ENCODE data around the gene ARID1A.
A peak's percentile ranks its signal among the peaks of the same experiment; 100 is the strongest.

Gene ARID1A

DNA sequence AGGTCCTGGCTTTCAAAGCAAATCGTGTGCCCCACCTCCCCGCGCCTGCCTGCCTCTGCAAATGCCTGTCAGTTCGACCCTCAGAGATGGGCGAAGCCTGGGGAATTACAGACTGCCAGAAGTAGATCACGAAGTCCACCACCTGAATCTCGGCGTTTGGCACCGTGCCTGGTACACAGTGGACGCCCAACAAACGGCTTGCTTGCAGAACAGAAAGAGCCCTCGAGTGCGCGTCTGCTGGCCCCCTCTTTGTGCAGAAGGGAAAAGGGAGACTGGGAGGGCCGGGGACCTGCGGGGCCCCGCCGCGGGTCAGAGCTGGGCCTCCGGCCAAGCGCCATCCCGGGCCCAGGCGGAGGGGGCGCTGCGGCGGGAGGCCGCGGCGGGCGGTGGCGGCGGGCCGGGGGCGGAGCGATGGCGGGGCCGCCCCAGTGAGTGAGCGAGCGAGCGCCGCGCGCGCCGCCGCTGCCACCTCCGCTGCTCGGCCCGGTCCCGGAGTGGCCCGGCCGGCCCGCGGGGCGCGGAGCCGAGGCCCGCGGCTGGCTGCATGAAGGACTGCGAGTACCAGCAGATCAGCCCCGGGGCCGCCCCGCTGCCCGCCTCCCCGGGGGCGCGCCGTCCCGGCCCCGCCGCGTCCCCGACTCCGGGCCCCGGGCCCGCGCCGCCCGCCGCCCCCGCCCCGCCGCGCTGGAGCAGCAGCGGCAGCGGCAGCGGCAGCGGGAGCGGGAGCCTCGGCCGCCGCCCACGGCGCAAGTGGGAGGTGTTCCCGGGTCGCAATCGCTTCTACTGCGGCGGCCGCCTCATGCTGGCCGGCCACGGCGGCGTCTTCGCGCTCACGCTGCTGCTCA lies 130.7 kb downstream of the ARID1A start, which contains the start of gene ZDHHC18:
ZDHHC18 (plus strand) TSS at position 428 of the 845 bp plus-strand sequence; CDS start at position 545, 117 bp downstream.
- peak in 1 of 2 donors; percentile 53 for DNase-seq (ENCODE audit: low read depth in 2 of 2)

DNA sequence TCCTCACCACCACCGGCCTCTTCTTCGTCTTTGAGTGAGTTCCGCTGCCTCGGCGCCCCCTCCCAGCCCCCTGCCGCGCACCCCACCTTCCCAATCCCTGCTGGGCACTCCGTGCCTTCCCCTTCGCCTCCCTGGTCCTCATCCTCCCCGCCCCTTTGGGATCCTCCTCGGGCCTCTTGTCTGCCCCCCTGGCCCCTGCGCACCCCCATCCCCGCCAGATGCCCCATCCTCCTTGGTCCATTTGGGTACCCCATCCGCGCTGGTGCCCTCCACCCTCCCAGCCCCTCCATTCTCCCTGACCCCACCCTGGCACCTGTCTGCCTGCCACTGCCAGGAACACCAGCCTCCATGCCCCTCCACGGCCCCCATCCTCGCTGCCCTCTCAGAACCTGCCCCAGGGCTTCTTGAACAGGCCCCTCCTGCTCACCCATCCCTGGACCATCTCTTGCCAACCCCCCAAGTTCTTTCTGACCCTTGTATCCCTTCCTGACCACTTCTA lies 131.3 kb downstream of the ARID1A start:
- no peak for DNase-seq (ENCODE audit: low read depth in 2 of 2)

DNA sequence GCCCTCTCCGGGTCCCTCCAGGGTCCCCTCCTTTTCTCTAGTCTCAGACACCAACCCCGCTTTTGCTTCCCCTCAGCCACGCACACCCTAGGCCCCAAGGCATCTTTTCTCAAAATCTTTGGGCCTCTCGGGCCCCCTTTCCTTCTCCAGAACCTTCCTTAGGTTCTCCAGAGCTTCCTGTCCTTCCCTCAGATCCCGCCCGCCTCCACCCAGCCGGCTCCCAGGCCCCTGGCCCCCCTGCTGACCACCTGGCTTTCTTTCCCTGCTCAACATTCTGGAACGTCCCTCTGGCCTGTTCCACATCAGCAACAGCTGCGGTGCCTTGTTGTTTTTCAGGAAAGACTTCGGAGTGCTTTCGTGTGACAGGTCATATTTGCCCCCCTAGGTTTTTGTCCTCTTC lies 131.8 kb downstream of the ARID1A start:
- no peak for DNase-seq (ENCODE audit: low read depth in 2 of 2)

DNA sequence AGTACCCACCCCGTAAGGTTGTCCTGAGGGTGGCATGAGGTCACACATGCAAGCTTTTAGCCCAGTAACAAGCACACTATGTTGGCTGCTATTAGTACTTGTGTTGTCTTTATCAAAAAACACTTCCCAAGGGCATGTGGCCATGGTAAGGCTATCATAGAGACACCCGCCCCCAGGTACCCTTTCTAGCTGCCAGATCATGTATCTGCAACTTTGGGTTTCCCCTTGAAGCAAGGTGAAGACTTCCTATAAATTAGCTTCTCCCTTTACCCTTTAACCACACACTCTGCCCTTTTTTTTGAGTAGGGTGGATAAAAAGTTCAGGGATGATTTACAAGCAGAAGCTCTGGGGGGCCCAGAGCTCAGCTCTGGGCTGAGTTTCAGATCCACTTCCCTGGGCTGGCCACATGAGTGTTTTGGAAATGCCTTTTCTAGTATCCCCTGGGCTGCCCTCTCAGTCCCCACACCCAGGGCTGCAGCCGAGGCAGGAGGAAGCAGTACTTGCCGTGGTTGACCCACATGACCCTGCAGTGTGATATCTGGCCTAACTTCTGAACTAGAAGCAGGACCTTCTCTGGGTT lies 132.7 kb downstream of the ARID1A start:
- DNase-seq (ENCODE audit: low read depth in 2 of 2), result no peak

DNA sequence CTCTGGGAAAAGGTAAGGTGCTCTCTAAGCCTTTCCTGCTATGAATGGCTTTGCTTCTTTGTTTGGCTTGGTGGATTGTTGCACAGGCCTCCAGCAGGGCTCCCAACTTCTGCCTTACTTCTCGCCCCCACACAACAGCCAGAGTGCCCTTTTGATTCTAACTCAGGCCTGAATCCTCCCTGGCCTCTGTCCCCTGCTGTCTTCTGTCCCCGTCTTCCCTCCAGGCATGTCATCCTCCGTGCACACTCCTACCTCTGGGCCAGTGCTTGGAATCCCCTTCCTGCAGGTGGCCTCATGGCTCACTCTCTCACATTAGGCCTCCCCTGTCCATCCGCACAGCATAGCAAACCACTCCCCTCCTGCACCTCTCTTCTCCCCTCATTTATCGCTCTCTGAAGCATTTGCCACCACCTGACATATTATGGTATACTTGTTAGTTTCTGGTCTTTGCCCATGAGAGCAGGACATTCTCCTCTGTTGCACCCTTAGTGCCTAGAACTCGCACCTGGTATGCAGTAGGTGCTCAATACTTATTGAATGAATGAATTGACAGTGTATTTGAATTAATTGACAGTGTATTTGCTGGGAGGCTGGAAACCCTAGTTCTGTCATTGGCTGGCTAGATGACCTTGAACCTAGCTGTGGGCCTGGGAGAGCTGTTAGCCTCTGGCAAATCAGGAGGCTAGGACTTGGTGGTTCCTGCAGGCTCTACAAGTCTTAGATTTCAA lies 133.5 kb downstream of the ARID1A start:
- no peak for DNase-seq (ENCODE audit: low read depth in 2 of 2)

DNA sequence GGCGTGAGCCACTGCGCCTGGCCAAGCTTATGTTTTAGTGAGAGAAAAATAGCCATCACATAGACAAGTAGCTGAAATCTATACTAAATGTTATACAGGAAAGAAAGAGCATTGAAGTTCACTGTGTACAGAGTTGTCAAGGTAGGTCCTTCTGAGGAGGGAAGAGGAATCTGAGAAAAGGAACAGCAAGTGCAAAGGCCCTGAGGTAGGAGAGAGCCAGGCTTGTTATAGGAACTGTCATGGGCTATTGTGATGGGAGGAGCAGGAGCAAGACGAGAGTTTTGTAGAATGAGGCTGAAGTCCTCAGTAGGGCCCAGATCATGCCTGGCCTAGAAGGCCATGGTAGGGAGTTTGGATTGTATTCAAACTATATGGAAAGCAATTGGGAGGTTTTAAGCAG lies 135.2 kb downstream of the ARID1A start:
- no peak for DNase-seq (ENCODE audit: low read depth in 2 of 2)
